Measurements from ENCODE around the gene AKAP13.

DNA sequence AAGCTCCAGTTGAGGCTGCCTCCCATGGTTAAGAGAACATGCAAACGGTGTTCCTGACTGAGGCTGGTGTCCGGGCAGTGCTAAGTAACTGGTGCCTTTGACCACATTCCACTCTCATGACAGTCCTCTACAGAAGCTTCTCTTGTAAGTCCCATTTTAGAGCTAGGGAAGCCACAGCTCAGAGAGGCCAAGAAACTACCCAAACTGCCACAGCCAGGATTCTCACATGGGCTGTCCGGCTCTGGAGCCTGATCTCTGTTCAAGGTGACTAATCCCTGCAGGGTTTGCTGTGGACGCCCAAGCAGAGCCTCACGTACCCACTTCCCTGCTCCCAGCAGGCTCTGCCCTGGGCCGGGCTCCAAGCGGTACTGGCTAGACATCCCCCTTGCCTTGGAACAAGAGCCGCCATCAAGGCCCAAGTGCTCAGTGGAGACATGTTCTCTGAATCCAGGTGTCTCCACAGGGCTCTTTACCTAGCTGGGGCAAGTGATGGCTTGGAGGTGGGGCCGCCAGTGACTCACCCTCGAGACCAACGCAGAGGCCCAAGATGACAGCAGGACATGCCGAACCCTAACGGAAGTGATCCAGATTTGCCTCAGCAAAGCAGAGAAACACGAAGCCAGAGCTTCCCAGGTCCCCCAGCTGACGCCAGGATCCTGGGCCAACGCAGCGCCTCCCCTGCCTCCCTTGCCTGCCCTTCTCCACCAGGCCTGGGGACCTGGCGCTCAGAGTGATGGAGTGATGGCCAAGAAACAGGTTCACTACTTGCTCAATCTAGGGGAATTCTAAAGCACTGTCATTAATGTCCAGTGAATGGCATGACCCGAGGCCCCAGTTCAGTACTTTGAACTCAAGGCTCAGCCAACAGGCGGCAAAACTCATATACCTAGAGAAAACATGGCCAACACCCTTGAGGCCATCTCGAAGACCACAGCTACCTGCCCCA lies 390.0 kb downstream of the AKAP13 start:
- TF ChIP-seq, protein P1, sequence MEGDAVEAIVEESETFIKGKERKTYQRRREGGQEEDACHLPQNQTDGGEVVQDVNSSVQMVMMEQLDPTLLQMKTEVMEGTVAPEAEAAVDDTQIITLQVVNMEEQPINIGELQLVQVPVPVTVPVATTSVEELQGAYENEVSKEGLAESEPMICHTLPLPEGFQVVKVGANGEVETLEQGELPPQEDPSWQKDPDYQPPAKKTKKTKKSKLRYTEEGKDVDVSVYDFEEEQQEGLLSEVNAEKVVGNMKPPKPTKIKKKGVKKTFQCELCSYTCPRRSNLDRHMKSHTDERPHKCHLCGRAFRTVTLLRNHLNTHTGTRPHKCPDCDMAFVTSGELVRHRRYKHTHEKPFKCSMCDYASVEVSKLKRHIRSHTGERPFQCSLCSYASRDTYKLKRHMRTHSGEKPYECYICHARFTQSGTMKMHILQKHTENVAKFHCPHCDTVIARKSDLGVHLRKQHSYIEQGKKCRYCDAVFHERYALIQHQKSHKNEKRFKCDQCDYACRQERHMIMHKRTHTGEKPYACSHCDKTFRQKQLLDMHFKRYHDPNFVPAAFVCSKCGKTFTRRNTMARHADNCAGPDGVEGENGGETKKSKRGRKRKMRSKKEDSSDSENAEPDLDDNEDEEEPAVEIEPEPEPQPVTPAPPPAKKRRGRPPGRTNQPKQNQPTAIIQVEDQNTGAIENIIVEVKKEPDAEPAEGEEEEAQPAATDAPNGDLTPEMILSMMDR (IDR thresholded peaks at IDR 0.05; ENCODE audit: low read depth, low read length), result no peak
- no peak for TF ChIP-seq EZH2phosphoT487 (IDR thresholded peaks at IDR 0.05; ENCODE audit: low read depth)

All from OCI-LY3 (cell line).